GM19455 (cell line): ENCODE measurements around the gene TAF15.

Experiments used
- ATAC-seq: cut with Tn5 transposase; IDR thresholded peaks from one replicate; pipeline ENCODE4 v1.9.1; 2021; ENCODE audit not compliant: unreplicated experiment

The TAF15 gene

GRCh38 chr17:35870906-35871819 is 61.9 kb downstream of the TAF15 start:
- no peak for ATAC-seq

DNA sequence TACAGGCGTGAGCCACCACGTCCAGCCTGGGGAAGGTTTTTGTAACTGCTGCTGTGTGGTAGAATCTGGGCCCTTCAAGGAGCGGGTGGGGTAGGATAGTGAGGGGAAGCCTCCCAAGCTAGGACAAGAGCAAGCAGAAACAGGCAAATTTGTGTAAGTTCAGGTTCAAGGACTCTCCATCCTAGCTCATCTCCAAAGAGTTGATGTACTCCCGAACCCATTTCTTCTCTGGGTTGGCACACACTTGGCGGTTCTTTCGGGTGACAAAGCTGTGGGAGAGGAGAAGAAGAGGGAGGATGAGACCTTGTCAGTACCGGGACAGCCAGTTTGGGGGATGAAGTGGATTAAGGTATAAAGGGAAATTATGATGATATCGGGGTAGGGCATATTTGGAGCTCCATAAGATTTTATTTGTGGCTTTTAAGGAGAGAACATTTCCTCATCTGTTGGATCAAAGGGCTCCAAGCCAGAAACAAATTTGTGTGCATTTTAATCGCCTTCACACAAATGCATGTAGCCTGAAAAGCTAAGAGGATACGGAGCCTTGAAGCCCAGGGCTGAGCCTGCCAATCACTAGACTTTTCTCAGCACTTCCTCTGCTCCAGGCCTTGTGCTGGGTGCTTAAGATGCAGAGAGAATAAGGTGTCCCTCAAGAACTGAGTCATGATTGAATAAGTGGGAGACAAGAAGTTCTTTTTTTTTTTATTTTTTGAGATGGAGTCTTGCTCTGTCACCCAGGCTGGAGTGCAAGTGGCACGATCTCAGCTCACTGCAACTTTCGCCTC is 63.1 kb downstream of the TAF15 start:
- no peak for ATAC-seq

DNA sequence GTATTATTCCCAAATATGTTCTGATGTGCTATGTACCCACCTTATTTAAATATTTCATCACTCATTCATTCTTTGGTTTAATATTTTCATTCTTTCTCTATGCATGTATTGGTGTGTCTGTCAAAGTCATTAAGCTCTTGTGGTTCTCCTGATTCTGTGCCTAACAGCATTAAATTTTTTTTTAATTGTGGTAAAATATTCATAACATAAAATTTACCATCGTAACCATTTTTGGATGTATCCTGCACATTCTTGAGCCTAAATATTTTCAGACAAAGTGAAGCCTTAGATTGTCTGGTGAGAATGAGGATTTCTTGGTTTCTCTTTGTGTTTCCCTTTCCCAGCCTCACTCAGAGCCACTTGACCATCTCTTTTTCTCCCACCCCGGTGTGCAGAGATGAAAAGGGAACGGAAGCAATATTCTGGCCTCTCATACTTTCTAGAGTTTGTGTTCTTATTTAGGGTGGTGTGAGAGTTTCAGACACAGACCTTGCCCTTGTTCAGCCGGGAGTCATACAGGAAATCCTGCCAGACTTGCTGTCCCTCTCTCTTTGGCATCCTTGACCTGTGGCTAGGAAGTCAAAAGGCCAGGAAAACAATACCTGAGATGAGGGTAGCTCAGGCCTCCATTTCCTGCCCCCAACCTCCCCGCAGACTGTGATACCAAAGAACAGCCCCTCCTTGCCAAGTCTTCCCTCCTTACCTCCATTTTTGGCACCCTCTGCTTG is 66.0 kb downstream of the TAF15 start:
- ATAC-seq, result no peak

- ATAC-seq, result no peak
Measured at GRCh38 chr17:35875800-35876139, 66.5 kb downstream of the TAF15 start.

DNA sequence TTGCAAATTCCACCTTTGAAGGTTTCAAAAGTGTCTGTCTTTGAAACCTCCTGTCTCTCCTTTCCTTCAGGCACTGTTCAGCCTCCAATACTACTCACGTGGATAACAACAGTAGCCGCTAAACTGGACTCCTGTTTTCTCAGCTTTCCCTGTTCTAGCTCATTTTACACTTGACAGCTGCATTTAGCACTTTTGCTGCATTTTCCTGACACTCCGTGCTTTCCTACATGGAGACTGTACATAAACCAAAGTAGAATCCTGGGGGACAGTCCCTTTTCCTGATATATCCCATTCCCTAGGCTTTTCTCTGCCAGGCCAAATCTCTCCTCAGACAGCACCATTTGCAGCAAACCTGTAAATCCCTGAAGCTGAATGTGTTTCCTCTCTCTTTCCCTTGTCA is 67.2 kb downstream of the TAF15 start:
- ATAC-seq, result no peak

DNA sequence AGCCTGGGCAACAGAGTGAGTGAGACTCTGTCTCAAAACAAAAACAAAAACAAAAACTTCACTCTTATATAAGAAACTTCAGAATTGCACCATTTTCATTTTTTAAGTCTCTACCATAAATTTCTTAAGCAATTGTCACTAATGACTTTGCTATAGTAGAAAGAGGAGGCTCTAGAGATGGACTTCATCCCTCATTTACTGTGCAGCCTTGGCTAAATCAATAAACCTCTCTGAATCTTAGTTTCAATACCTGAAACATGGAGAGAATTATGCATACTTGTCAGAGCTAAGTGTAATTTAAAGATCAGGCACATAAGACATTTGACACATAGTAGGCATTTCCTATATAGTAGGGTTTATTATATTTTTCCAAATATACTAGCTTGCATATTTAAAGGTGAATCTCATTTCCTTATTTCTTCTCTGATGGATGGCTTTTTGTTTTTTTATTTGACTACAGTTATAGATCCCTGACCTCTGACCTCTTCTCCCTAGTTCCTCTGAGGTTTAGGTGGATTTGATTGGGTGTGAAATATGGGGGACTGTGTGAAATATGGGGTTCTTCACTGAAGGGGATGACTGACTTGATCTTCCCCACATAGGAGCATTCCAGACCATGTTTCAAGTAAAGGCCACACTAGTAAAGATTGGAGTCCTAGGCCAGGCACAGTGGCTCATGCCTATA is 68.2 kb downstream of the TAF15 start:
- ATAC-seq, result no peak

GRCh38 chr17:35878361-35878760 is 69.1 kb downstream of the TAF15 start:
- ATAC-seq, result no peak

- peak; percentile 87 for ATAC-seq
Measured at GRCh38 chr17:35879773-35880654, 70.7 kb downstream of the TAF15 start, which contains the start of gene CCL5. Gene CCL5, minus strand, starts transcription at chr17:35880360.

GRCh38 chr17:35889241-35889640 is 80.0 kb downstream of the TAF15 start:
- ATAC-seq, result no peak

GRCh38 chr17:35889818-35890773 is 80.8 kb downstream of the TAF15 start:
- ATAC-seq, result no peak

DNA sequence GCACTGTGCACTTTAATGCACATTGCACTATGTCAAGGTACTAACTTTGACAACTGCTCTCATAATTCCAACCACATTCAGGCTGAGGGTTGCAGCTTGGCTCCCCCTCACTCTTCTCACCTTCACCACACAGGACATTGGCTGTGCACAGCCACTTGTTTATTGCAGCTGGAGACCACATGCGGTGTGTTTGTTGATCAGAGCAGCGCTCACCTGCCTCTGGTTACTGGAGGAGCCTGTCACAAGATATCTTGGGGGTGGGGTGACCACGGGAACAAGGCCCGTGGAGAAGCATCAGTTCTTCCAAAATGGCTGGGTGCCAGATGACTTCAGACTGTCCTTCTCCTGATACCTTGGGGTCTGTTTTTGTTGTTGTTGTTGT is 81.5 kb downstream of the TAF15 start:
- ATAC-seq, result no peak

GRCh38 chr17:35891269-35891668 is 82.0 kb downstream of the TAF15 start:
- no peak for ATAC-seq

GRCh38 chr17:35892091-35893035 is 83.1 kb downstream of the TAF15 start:
- no peak for ATAC-seq

DNA sequence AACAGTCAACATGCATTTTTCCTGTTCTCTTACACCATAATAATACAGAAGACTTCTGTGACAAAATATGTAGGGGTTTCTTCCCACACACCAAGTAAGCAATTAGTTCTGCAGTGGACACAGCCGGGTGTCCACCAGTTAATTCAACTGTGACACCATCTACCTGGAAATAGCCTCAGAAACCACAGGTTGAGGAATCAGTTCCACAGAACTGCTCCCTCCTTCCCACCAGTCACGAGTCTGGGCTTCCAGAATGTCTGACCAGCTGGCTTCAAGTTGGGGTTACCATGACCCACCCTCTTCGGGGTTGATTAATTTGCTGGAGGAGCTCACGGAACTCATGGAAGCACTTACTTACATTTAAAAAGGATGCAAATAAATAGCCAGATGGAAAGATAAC is 84.5 kb downstream of the TAF15 start:
- no peak for ATAC-seq

DNA sequence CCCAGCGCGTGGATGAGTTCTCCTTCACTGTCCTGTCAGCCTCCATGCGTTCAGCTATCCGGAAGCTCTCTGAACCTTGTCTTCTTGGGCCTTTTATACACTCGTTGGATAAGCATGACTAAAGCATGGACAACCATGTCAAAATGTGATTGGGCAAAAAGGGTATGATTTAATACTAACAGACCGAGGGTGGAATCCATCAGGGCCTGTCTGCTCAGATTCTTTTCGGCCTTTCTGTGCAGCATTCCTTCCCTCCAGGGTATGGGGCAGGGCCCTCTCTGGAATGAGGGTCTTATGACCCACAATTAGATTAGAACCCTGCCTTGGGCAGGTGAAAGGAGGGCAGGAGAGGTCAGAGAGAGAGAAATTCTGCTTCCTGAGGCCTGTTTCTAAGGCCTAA is 84.9 kb downstream of the TAF15 start:
- no peak for ATAC-seq

DNA sequence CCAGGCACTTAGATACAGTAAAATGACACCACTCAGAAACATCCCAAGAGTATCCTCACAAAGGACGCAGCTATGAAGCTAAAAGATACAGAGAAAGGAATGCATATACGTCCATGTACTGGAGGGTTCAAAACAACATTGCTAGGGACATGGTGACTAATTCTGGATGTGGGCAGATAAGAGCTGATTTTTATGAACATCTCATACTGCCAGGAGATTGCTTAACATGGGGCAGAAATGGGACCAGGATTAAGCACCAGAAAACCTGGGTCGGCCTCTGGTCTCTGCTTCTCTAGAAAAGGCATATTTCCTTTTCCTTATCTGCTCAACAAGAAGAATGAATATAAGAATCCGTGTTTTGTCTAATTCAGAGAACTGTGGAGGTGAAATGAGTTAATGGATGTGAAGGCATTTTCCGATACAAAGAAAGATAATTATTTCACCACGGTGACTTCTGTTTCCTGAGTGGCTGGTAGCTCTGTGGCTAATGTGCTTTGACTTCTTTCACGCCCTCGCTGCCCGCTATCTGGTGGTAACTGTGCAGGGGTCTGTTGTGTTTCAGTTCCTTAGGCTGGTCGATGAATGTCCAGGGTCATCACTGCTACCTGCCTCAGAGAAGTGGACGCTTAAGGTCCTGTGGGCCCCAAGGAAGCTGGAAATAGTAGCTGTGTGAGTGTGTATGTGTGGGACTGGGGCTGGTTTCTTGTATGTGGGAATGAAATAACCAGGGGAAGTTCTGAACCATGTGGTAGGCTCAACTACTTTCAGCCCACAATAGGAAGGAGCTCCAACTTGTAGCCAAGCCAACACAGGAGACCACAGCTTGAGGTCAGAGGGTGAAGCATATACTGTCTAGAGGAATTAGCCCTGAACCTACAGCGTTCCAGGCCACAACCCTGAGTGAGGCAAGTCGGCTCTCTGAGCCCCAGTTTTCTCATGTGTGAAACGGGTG is 86.6 kb downstream of the TAF15 start:
- no peak for ATAC-seq
